SKM-1 treated with dmso at 0.1 percent for 144 hours (cell line): Measurements from ENCODE around the gene NAALAD2.
"Not testable (repeated sequence)": the region's sequence is repeated elsewhere in the genome, so short reads cannot be mapped to it uniquely, and the experiment has no call there.

Experiments used
- DNase-seq: peaks from one replicate; lab custom pipeline; 2025; ENCODE audit not compliant: unreplicated experiment; lab: John Stamatoyannopoulos, UW

The NAALAD2 gene

GRCh38 chr11:90239967-90240636 is 105.6 kb downstream of the NAALAD2 start:
- DNase-seq, result not testable (repeated sequence)

DNA sequence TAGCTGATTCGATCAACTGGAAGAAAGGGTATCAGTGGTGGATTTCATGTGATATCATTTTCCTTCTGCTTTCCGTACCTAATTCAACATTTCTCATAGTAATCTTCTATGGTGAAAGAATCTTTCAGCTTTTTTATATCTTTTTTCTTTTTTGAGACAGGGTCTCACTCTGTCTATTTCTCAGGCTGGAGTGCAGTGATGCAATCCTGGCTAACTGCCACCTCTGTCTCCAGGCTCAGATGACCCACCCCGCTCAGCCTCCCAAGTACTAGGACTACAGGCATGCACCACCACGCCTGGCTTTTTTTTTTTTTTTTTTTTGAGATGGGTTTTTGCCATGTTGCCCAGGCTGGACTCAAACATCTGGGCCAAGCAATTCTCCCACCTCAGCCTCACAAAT is 107.0 kb downstream of the NAALAD2 start:
- DNase-seq, result no peak
